SIG-M5 treated with dmso at 0.1 percent for 504 hours (cell line): ENCODE measurements around the gene ZNF75A.
"Not testable (repeated sequence)": the region's sequence is repeated elsewhere in the genome, so short reads cannot be mapped to it uniquely, and the experiment has no call there.

Source experiments
- DNase-seq: peaks from one replicate; lab custom pipeline; 2025; ENCODE audit not compliant: unreplicated experiment; lab: John Stamatoyannopoulos, UW

The ZNF75A gene

GRCh38 chr16:3305109-3306068 is at the start of gene ZNF75A, which contains the start of gene TIGD7:
Gene ZNF75A, plus strand, starts transcription at chr16:3305497. Its CDS starts 2,932 bp downstream, at chr16:3308429.
Gene TIGD7, minus strand, starts transcription at chr16:3305430. Its CDS starts 4,816 bp downstream, at chr16:3300614.
- peak; percentile 90 for DNase-seq

GRCh38 chr16:3256146-3256865 is 49.0 kb upstream of the ZNF75A start, which contains the start of gene MEFV:
Gene MEFV, minus strand, starts transcription at chr16:3256633. Its CDS starts 46 bp downstream, at chr16:3256587.
- DNase-seq: peak; percentile 80

- no peak for DNase-seq
Observed at GRCh38 chr16:3256866-3257465, 48.3 kb upstream of the ZNF75A start.

GRCh38 chr16:3259836-3260235 is 45.5 kb upstream of the ZNF75A start:
- DNase-seq: no peak

- DNase-seq: no peak
Observed at GRCh38 chr16:3262517-3262916, 42.8 kb upstream of the ZNF75A start.

- peak; percentile 97 for DNase-seq
Observed at GRCh38 chr16:3264137-3265036, 40.9 kb upstream of the ZNF75A start.

GRCh38 chr16:3266873-3267537 is 38.3 kb upstream of the ZNF75A start:
- DNase-seq: peak; percentile 6

- DNase-seq: no peak
Observed at GRCh38 chr16:3268294-3268693, 37.0 kb upstream of the ZNF75A start.

- not testable (repeated sequence) for DNase-seq
Observed at GRCh38 chr16:3270718-3271117, 34.6 kb upstream of the ZNF75A start.

GRCh38 chr16:3271281-3271680 is 34.0 kb upstream of the ZNF75A start:
- DNase-seq: not testable (repeated sequence)

- no peak for DNase-seq
Observed at GRCh38 chr16:3274490-3274889, 30.8 kb upstream of the ZNF75A start.

GRCh38 chr16:3274947-3275346 is 30.4 kb upstream of the ZNF75A start:
- no peak for DNase-seq

GRCh38 chr16:3276679-3277078 is 28.6 kb upstream of the ZNF75A start:
- no peak for DNase-seq

- DNase-seq: peak; percentile 46
Observed at GRCh38 chr16:3281222-3281820, 24.0 kb upstream of the ZNF75A start.

GRCh38 chr16:3282103-3282729 is 23.1 kb upstream of the ZNF75A start:
- peak; percentile 63 for DNase-seq

- peak; percentile 98 for DNase-seq
Observed at GRCh38 chr16:3282730-3283542, 22.4 kb upstream of the ZNF75A start, which contains the start of gene ZNF263. Gene ZNF263, plus strand, starts transcription at chr16:3283491. Its CDS starts 328 bp downstream, at chr16:3283819.

GRCh38 chr16:3283543-3284447 is 21.5 kb upstream of the ZNF75A start:
- no peak for DNase-seq
